ENCODE measurements around the gene AUTS2. TPM values are rescaled to one million over a fixed set of nuclear protein-coding genes. Genes with fewer than 3 reads are reported as not detected.

Gene AUTS2
- polyA plus RNA-seq, 3 donors: 0.08 to 0.35 TPM; not detected in 1

- H3K27ac ChIP-seq (ENCODE audit: low read depth in 1 of 2, low read length in 2 of 2): no peak overlapping the region
- Mint-ChIP-seq H3K36me3 (no peaks in the 10 kb centered on the region), H3K4me1 (peaks cover 3% of the 10 kb centered on the region), H3K27me3 (ENCODE audit: low read depth in 3 of 3) (peaks cover 0 to 2% (median 1%) of the 10 kb centered on the region in 3 donors), H3K27ac (no peak overlapping the region), H3K9me3 (peaks cover 0 to 2% (median 0%) of the 10 kb centered on the region in 7 donors), H3K4me3 (no peak overlapping the region)
- H3K4me1 ChIP-seq (ENCODE audit: control insufficient read depth in 1 of 2, insufficient read depth in 2 of 2, low read length in 2 of 2): no peaks in the 10 kb centered on the region
- H3K4me3 ChIP-seq (replicated peaks in 1 of 3; ENCODE audit: low read depth in 2 of 3, low read length in 3 of 3): no peak overlapping the region
- no peaks in the 10 kb centered on the region for H3K36me3 ChIP-seq (replicated peaks in 1 of 2; ENCODE audit: control insufficient read depth in 1 of 2, insufficient read depth in 2 of 2, low read length in 2 of 2)
- H4K20me1 ChIP-seq (ENCODE audit: insufficient read depth, low read length): no peaks in the 10 kb centered on the region
- H2AFZ ChIP-seq (ENCODE audit: insufficient read depth, low read depth, low read length, poor library complexity, severe bottlenecking): no peak overlapping the region
- DNase-seq: no peak
- H3K79me2 ChIP-seq (ENCODE audit: insufficient read depth, low read length): no peaks in the 10 kb centered on the region
- no peak overlapping the region for H3K9ac ChIP-seq (ENCODE audit: insufficient read depth, low read length, poor library complexity, severe bottlenecking)
- H3K9me3 ChIP-seq (replicated peaks in 1 of 2; ENCODE audit: control insufficient read depth in 1 of 2, insufficient read depth in 1 of 2, low read length in 2 of 2): no peaks in the 10 kb centered on the region
- TF ChIP-seq CTCF (IDR thresholded peaks at IDR 0.05): no peak
- H3K27me3 ChIP-seq (ENCODE audit: control insufficient read depth in 2 of 2, insufficient read depth in 2 of 2, low read length in 2 of 2): no peaks in the 10 kb centered on the region
- intact Hi-C loops (cut with micrococcal nuclease): no loop called here
- H3K4me2 ChIP-seq (replicated peaks; ENCODE audit: extremely low read depth, low read length, poor library complexity, severe bottlenecking): no peak overlapping the region
- 86% methylated on average over 6 of the region's 15 CpGs for WGBS (ENCODE audit: insufficient coverage)
Observed at GRCh38 chr7:70764701-70765208, 1166.5 kb downstream of the AUTS2 start.

- H3K27me3 Mint-ChIP-seq (ENCODE audit: low read depth in 3 of 3): peaks cover 0 to 2% (median 1%) of the 10 kb centered on the region in 3 donors
- H3K36me3 Mint-ChIP-seq: no peaks in the 10 kb centered on the region
- no peaks in the 10 kb centered on the region for H3K27me3 ChIP-seq (ENCODE audit: control insufficient read depth in 2 of 2, insufficient read depth in 2 of 2, low read length in 2 of 2)
- no peaks in the 10 kb centered on the region for H4K20me1 ChIP-seq (ENCODE audit: insufficient read depth, low read length)
- H3K9ac ChIP-seq (ENCODE audit: insufficient read depth, low read length, poor library complexity, severe bottlenecking): no peak overlapping the region
- H3K27ac Mint-ChIP-seq: peak overlapping the region in 1 of 7 donors; percentile 82
- no peak overlapping the region for H2AFZ ChIP-seq (ENCODE audit: insufficient read depth, low read depth, low read length, poor library complexity, severe bottlenecking)
- H3K27ac ChIP-seq (ENCODE audit: low read depth in 1 of 2, low read length in 2 of 2): no peak overlapping the region
- no peaks in the 10 kb centered on the region for H3K4me1 ChIP-seq (ENCODE audit: control insufficient read depth in 1 of 2, insufficient read depth in 2 of 2, low read length in 2 of 2)
- no peaks in the 10 kb centered on the region for H3K79me2 ChIP-seq (ENCODE audit: insufficient read depth, low read length)
- peaks cover 0 to 2% (median 0%) of the 10 kb centered on the region in 7 donors for H3K9me3 Mint-ChIP-seq
- H3K4me2 ChIP-seq (replicated peaks; ENCODE audit: extremely low read depth, low read length, poor library complexity, severe bottlenecking): no peak overlapping the region
- peaks cover 11% of the 10 kb centered on the region for H3K4me1 Mint-ChIP-seq
- H3K4me3 Mint-ChIP-seq: no peak overlapping the region
- WGBS (ENCODE audit: insufficient coverage): 96% methylated on average over 6 of the region's 7 CpGs
- no peak overlapping the region for H3K4me3 ChIP-seq (replicated peaks in 1 of 3; ENCODE audit: low read depth in 2 of 3, low read length in 3 of 3)
- H3K36me3 ChIP-seq (replicated peaks in 1 of 2; ENCODE audit: control insufficient read depth in 1 of 2, insufficient read depth in 2 of 2, low read length in 2 of 2): no peaks in the 10 kb centered on the region
- intact Hi-C loops (cut with micrococcal nuclease): no loop called here
- no peak for DNase-seq
- no peak for TF ChIP-seq CTCF (IDR thresholded peaks at IDR 0.05)
- H3K9me3 ChIP-seq (replicated peaks in 1 of 2; ENCODE audit: control insufficient read depth in 1 of 2, insufficient read depth in 1 of 2, low read length in 2 of 2): no peaks in the 10 kb centered on the region
Observed at GRCh38 chr7:70765651-70766050, 1167.4 kb downstream of the AUTS2 start.

All from CD14-positive monocyte (primary cell).